ENCODE measurements around the gene PDE5A. TPM values are rescaled to one million over a fixed set of nuclear protein-coding genes. Genes with fewer than 3 reads are reported as not detected.
A peak's percentile ranks its signal among the peaks of the same experiment; 100 is the strongest.
"Not testable (repeated sequence)": the region's sequence is repeated elsewhere in the genome, so short reads cannot be mapped to it uniquely, and the experiment has no call there.

Gene PDE5A
- total RNA-seq, 1 donor from 2014 or later: 1.7 TPM

- DNase-seq: no peak
These were observed 14.9 kb upstream of the PDE5A start for GRCh38 chr4:119643306-119644042.

- DNase-seq: no peak
These were observed 13.2 kb upstream of the PDE5A start for GRCh38 chr4:119641765-119642164.

GRCh38 chr4:119638359-119638758 lies 9.8 kb upstream of the PDE5A start:
- DNase-seq: no peak

GRCh38 chr4:119636851-119637250 lies 8.2 kb upstream of the PDE5A start:
- not testable (repeated sequence) for DNase-seq

- DNase-seq: no peak
These were observed 3.6 kb upstream of the PDE5A start for GRCh38 chr4:119632216-119632615.

GRCh38 chr4:119629142-119629471 lies 503 bp upstream of the PDE5A start:
- no peak for DNase-seq

GRCh38 chr4:119627267-119628255 lies 1.0 kb downstream of the PDE5A start:
- DNase-seq: peak; percentile 58

GRCh38 chr4:119626943-119627266 lies 1.7 kb downstream of the PDE5A start:
- no peak for DNase-seq

- DNase-seq: no peak
These were observed 2.2 kb downstream of the PDE5A start for GRCh38 chr4:119626420-119626819.

- no peak for DNase-seq
These were observed 2.8 kb downstream of the PDE5A start for GRCh38 chr4:119625761-119626160.

GRCh38 chr4:119624356-119624755 lies 4.2 kb downstream of the PDE5A start:
- DNase-seq: no peak

GRCh38 chr4:119623025-119623424 lies 5.6 kb downstream of the PDE5A start:
- no peak for DNase-seq

- no peak for DNase-seq
These were observed 13.4 kb downstream of the PDE5A start for GRCh38 chr4:119615068-119615719.

- no peak for DNase-seq
These were observed 24.3 kb downstream of the PDE5A start for GRCh38 chr4:119604266-119604665.

- DNase-seq: no peak
These were observed 26.2 kb downstream of the PDE5A start for GRCh38 chr4:119602366-119602765.

- DNase-seq: no peak
These were observed 30.1 kb downstream of the PDE5A start for GRCh38 chr4:119598521-119598920.

- DNase-seq: no peak
These were observed 31.2 kb downstream of the PDE5A start for GRCh38 chr4:119597377-119597776.

GRCh38 chr4:119593698-119594097 lies 34.9 kb downstream of the PDE5A start:
- DNase-seq: no peak

- no peak for DNase-seq
These were observed 35.8 kb downstream of the PDE5A start for GRCh38 chr4:119592830-119593229.

- no peak for DNase-seq
These were observed 39.4 kb downstream of the PDE5A start for GRCh38 chr4:119589165-119589564.

GRCh38 chr4:119587796-119588195 lies 40.8 kb downstream of the PDE5A start:
- no peak for DNase-seq

GRCh38 chr4:119585771-119586170 lies 42.8 kb downstream of the PDE5A start:
- no peak for DNase-seq

- no peak for DNase-seq
These were observed 47.3 kb downstream of the PDE5A start for GRCh38 chr4:119581190-119581873.

Measured in dermis blood vessel endothelial cell (primary cell).